HFFc6 (cell line): ENCODE data around the gene EFNB3. TPM values are rescaled to one million over a fixed set of nuclear protein-coding genes. Genes with fewer than 3 reads are reported as not detected.

Experiments used
- DNase-seq: peaks from one replicate; pipeline ENCODE4 v3.0.0-alpha.2; 2018
- H3K27ac Mint-ChIP-seq: 2 replicates; pipeline ENCODE4 v1.8.0; 2020; ENCODE audit warnings: mild to moderate bottlenecking, mixed read lengths
- H3K27me3 Mint-ChIP-seq: 2 replicates; pipeline ENCODE4 v1.8.0; 2021; ENCODE audit warnings: mild to moderate bottlenecking, moderate library complexity, mixed read lengths; ENCODE audit not compliant: insufficient read depth
- H3K36me3 Mint-ChIP-seq: 2 replicates; pipeline ENCODE4 v1.8.0; 2021; ENCODE audit warnings: low read depth, mixed read lengths
- H3K4me1 Mint-ChIP-seq: 2 replicates; pipeline ENCODE4 v1.8.0; 2020; ENCODE audit warnings: low read depth, mixed read lengths
- H3K4me3 Mint-ChIP-seq: 2 replicates; pipeline ENCODE4 v1.8.0; 2020; ENCODE audit warnings: mild to moderate bottlenecking, moderate library complexity, mixed read lengths
- H3K9me3 Mint-ChIP-seq: 2 replicates; pipeline ENCODE4 v1.8.0; 2020; ENCODE audit warnings: mild to moderate bottlenecking, mixed read lengths
- total RNA-seq, 6 experiments: library from RNA; stranded (reverse); fragmentation: NEBNext Ultra II Directional; extraction: Animal tissue kit (Norgen Biotek cat#: 25700); gene quantifications; 2 replicates in 1 of 6; 3 replicates in 5 of 6; pipeline ENCODE4 v1.2.3, GENCODE V29; 2021
- TF ChIP-seq, protein P1 (sequence below): fragments of 200-600 bp; sonication (generic); IDR thresholded peaks from 2 replicates; pipeline ENCODE4 v1.5.0; 2021; ENCODE audit warnings: antibody characterized with exemption, mild to moderate bottlenecking

Gene EFNB3
- total RNA-seq, 6 experiments from 2014 or later: 0.12 to 0.34 (median 0.24) TPM

DNA sequence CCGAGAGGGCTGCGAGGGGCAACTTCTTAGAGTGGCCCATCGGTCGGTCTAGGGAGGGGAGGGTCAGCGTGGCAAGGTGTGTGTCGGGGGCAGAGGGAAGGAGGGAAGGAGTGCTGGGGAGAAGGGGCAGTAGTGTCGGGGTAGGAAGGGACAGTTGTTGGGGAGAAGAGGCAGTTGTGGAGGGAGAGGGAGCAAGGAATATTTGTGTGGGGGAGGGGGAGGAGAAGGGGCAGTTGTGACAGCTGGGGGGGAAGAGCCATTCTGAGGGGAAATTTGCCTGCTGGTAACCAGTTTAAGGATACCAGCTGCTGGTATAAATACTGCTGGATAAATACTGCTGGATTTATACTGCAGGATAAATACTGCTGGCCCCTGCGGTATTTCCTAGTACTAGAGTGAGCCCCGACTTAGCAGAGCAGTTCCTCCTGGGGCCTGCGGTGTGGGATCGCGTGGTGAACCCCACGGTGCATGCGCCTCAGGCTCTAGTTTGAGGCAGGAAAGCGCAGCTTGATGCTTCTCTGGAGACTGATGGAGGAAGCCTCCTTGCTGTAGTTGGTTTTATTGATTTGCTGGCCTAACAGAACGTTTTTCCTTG is 12.9 kb downstream of the EFNB3 start:
- no peak overlapping the region for H3K27ac Mint-ChIP-seq
- peak overlapping the region; percentile 89 for H3K4me3 Mint-ChIP-seq
- H3K27me3 Mint-ChIP-seq: peaks cover 40% of the 10 kb centered on the region
- peaks cover 7% of the 10 kb centered on the region for H3K4me1 Mint-ChIP-seq
- no peaks in the 10 kb centered on the region for H3K36me3 Mint-ChIP-seq
- TF ChIP-seq, protein P1, sequence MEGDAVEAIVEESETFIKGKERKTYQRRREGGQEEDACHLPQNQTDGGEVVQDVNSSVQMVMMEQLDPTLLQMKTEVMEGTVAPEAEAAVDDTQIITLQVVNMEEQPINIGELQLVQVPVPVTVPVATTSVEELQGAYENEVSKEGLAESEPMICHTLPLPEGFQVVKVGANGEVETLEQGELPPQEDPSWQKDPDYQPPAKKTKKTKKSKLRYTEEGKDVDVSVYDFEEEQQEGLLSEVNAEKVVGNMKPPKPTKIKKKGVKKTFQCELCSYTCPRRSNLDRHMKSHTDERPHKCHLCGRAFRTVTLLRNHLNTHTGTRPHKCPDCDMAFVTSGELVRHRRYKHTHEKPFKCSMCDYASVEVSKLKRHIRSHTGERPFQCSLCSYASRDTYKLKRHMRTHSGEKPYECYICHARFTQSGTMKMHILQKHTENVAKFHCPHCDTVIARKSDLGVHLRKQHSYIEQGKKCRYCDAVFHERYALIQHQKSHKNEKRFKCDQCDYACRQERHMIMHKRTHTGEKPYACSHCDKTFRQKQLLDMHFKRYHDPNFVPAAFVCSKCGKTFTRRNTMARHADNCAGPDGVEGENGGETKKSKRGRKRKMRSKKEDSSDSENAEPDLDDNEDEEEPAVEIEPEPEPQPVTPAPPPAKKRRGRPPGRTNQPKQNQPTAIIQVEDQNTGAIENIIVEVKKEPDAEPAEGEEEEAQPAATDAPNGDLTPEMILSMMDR: no peak
- no peaks in the 10 kb centered on the region for H3K9me3 Mint-ChIP-seq
- peak; percentile 9 for DNase-seq

GRCh38 chr17:7719661-7720060 is 14.7 kb downstream of the EFNB3 start:
- no peaks in the 10 kb centered on the region for H3K9me3 Mint-ChIP-seq
- H3K27ac Mint-ChIP-seq: no peak overlapping the region
- H3K4me1 Mint-ChIP-seq: peaks cover 7% of the 10 kb centered on the region
- H3K4me3 Mint-ChIP-seq: no peak overlapping the region
- no peaks in the 10 kb centered on the region for H3K36me3 Mint-ChIP-seq
- TF ChIP-seq, protein P1: no peak
- DNase-seq: no peak
- H3K27me3 Mint-ChIP-seq: peaks cover 36% of the 10 kb centered on the region

DNA sequence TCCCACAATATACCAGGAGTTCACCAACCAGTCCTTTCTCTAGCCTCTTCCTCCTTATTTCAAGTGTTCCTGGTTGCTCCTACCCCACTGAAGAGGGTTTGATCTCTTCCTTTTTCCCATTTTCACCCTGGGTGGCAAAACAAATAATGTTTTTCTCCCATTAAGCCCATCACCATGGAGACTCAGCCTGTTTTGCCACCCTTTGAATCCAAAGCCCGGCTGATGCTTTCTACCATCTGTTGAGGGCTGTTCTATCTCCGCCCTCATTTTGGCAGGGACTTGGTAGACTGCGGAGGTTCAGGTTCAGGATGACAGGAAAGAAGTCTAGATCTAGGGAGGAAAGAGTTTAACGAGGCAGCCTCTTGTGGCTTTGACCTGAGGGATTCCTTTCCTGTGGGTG is 15.1 kb downstream of the EFNB3 start:
- H3K27ac Mint-ChIP-seq: no peak overlapping the region
- H3K4me3 Mint-ChIP-seq: no peak overlapping the region
- H3K9me3 Mint-ChIP-seq: no peaks in the 10 kb centered on the region
- H3K36me3 Mint-ChIP-seq: no peaks in the 10 kb centered on the region
- TF ChIP-seq, protein P1: no peak
- DNase-seq: no peak
- H3K27me3 Mint-ChIP-seq: peaks cover 35% of the 10 kb centered on the region
- peaks cover 7% of the 10 kb centered on the region for H3K4me1 Mint-ChIP-seq

DNA sequence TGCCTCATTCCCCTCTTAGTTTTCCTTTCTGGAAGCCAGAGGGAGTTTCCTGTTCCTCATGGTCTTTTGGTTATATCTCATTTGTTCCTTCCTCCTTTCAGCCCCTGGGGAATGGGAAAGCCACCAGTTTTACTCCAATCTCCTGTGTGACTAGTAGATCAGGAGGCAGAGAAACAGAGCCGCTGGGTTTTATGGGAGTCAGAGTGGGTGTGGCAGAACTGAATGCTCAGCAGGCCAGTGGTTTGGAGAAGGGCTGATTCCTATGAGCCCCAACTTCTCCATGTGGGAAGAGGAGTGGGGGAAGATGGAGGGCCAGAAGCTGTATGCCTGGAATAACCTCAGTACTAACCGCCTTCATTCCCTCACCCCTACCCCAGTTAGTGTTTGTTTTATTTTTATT is 16.6 kb downstream of the EFNB3 start:
- TF ChIP-seq, protein P1: no peak
- H3K4me3 Mint-ChIP-seq: no peak overlapping the region
- no peak overlapping the region for H3K27ac Mint-ChIP-seq
- no peak for DNase-seq
- peaks cover 31% of the 10 kb centered on the region for H3K27me3 Mint-ChIP-seq
- no peaks in the 10 kb centered on the region for H3K9me3 Mint-ChIP-seq
- no peaks in the 10 kb centered on the region for H3K36me3 Mint-ChIP-seq
- H3K4me1 Mint-ChIP-seq: peaks cover 1% of the 10 kb centered on the region

DNA sequence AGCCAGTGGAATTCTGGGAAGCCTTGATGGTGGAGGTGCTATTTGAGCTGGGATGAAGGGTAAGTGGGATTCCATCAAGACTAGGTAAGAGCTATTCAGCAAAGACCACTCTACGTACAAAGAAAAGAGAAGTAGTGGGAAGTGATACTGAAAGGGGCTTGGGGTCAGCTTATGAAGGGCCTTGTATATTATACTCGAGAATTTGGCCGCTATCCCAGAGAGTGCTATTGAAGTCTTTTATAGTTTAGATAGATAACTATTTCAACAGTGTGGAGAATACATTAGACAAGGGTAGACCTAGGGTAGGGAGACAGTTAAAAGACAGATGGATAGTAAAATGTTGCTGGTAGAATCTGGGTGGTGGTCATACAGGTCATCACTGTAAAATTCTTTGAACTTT is 22.9 kb downstream of the EFNB3 start:
- TF ChIP-seq, protein P1: no peak
- no peak overlapping the region for H3K4me3 Mint-ChIP-seq
- H3K9me3 Mint-ChIP-seq: no peaks in the 10 kb centered on the region
- no peak overlapping the region for H3K27ac Mint-ChIP-seq
- no peak for DNase-seq
- no peaks in the 10 kb centered on the region for H3K36me3 Mint-ChIP-seq
- no peaks in the 10 kb centered on the region for H3K4me1 Mint-ChIP-seq
- peaks cover 16% of the 10 kb centered on the region for H3K27me3 Mint-ChIP-seq

DNA sequence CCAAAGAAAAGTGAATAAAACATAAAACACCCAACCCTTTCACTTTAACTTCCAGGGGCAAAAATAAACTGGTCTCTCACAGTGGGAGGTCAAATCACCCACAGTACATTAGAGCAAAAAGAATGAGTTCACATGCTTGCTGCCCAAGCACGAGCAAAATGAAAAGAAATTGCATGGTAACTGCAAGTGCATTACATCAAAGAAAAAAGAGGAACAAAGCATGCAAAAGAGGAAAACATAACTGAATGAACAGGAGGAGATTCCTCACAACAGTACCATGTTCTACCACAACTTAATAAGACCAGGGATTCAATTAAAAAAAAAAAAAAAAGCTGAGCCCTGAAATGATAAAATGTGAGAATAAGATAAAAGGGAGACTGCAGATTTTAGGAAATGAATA is 24.8 kb downstream of the EFNB3 start:
- Mint-ChIP-seq H3K36me3 (no peaks in the 10 kb centered on the region), H3K4me1 (no peaks in the 10 kb centered on the region), H3K9me3 (no peaks in the 10 kb centered on the region), H3K27me3 (peaks cover 29% of the 10 kb centered on the region), H3K4me3 (no peak overlapping the region), H3K27ac (no peak overlapping the region)
- DNase-seq: no peak
- TF ChIP-seq, protein P1: no peak
